Stimulated activated CD8-positive, alpha-beta memory T cell treated with anti-CD3 and anti-CD28 coated beads, Interleukin-12 subunit alpha, Interleukin-12 subunit beta, amount 100 ng/mL, for 24 hours (primary cell): ENCODE results near the gene PALB2.
"Not testable (repeated sequence)": the region's sequence is repeated elsewhere in the genome, so short reads cannot be mapped to it uniquely, and the experiment has no call there.

Source experiments
- DNase-seq: peaks from one replicate; pipeline ENCODE4 v3.0.0-alpha.2; 2020; ENCODE audit errors: extremely low read depth

PALB2 gene

DNA sequence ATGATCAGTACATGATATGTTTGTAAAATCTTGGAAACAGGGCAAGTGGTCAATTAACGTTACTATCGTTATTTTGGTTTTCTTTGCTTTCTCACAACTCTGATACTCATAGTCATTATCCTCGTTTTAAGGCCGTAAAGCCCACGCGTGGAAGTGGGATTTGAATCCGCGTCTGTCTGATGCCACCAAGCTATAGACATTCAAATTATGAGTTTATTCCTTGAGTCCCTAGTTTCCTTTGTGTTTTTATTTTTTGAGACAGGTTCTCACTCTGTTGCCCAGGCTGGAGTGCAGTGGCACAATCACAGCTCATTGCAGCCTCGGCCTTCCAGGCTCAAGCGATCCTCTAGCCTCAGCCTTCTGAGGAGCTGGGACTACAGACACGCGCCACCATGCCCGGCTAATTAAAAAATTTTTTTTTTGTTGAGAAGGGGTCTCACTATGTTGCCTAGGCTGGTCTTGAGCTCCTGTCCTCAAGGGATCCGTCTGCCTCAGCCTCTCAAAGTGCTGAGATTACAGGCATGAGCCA lies 1.2 kb upstream of the PALB2 start:
- no peak for DNase-seq

DNA sequence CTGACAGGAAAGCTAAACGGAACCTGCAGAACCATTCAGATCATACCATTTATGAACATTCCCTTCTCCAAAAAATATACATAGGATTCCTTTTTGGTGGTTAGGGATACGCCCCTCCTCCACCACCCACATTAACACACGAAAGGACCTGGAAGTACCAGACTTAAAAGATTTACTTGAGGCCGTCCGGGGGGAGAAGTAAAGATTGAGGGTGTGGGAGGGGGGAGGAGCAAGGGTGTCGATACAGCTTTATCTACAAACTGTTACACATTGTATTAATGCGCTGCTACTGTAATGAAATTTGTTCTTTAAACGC lies 537 bp downstream of the PALB2 start:
- no peak for DNase-seq

DNA sequence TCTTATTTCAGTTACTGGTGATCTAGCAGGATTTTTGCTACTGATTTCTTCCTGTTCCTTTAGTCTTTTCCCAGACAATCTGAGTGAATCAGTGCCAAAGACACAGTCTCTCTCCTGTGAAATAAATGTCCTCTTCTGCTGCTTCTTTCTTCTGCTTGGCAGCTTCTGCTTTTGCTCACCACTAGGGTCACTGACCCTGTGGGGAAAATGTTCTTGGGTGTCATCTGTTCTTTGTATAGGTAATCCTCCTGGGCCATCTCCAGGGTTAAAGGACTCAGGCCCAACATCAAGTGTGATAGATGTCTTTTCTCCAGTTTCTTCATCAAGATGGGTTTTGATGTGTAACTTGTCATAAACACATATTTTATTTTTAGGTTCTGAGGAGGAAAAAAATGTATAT lies 5.2 kb downstream of the PALB2 start:
- no peak for DNase-seq

DNA sequence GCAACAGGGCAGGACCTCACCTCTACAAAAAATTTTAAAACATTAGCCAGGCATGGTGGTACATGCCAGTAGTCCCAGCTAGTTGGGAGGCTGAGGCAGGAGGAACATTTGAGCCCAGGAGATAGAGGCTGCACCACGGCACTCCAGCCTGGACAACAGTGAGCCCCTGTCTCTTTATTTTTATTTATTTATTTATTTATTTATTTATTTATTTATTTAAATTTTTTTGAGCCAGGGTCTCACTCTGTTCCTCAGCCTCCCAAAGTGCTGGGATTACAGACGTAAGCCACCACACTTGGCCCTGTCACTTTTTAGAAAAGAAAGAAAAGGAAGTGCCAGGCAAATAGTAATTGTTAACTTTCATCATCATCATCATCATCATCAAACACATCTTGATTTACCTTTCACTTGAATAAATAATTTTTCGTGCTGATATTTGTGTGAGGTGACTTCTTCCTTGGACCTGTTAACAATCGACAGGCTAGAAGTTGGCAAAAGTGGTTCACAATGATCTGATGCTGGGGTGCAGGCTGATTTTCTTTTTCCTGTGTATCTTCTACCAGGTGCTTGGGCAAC lies 6.6 kb downstream of the PALB2 start:
- no peak for DNase-seq

DNA sequence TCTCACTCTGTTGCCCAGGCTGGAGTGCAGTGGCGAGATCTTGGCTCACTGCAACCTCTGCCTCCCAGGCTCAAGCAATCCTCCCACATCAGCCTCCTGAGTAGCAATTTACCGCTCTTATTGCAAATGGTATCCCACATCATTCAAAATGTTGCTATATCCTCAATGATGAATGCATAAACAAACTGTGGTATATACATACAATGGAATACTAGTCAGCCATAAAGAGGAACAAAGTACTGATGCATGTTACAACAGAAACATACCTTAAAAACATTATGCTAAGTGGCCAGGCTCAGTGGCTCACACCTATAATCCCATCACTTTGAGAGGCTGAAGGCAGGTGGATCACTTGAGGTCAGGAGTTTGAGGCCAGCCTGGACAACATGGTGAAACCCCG lies 9.2 kb downstream of the PALB2 start:
- not testable (repeated sequence) for DNase-seq

DNA sequence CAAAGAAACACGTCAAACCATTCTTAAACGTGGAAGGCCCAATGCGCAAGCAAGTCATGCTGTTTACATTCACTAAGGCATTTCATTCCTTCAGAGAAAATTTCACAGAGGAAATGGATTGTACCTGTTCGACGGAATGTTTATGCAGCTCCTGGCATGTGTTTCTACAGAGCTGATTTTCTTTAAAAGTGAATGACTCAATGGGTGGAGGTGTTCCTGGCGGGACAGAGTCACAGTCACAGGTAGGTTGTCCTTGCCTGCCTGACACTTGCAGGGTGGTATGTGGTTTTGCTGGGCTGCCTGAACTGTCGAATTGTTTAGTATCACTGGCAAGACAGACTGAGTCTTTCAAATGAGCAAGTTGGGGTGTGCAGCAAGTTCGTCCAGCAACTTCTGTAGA lies 11.6 kb downstream of the PALB2 start:
- no peak for DNase-seq

DNA sequence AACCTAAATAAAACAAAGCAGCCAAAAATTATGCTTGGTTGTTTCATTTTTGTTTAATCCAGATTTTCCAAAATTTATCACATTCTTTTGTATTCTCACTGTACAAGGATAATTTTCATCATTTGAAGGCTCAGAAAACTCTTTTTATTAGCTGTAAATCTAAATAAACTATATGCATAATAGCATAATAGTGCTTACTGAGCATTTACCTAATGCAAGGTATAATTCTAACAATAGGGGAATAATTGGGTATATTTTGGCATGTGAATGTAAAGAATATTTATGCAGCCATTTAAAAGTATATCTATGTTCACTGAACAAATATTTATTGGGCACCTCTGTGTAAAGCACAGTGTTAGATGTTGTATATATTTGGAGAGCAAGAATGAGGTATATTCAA lies 17.0 kb downstream of the PALB2 start:
- no peak for DNase-seq

DNA sequence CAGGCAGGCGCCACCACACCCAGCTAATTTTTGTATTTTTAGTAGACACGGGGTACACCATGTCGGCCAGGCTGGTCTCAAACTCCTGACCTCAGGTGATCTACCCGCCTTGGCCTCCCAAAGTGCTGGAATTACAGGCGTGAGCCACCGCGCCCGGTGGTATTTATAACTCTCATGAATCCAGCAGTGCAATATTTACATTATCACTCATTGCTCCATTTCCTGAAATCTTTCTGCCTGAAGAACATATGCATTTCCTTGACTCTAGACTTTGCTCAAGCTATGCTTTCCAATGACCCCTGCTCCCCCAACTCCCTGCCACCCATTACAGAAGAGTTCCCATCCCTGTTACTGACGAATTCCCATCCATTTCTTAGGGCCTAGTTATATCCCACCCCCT lies 25.3 kb downstream of the PALB2 start:
- no peak for DNase-seq

DNA sequence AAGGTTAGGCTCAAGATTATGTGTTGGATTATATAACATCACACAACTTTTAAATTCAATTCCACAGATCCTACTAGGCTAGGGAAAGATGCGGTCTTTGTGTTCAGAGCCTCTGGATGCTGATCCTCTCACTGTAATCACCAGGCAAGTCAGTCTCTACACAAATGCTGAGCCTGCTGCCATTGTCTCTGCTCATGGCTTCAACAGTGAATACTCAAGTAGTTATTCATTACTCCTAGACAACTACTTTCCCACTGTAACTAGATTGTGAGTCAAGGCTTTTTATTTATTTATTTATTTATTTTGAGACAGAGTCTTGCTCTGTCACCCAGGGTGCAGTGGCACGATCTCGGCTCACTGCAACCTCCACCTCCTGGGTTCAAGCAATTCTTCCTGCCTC lies 29.2 kb downstream of the PALB2 start:
- no peak for DNase-seq

DNA sequence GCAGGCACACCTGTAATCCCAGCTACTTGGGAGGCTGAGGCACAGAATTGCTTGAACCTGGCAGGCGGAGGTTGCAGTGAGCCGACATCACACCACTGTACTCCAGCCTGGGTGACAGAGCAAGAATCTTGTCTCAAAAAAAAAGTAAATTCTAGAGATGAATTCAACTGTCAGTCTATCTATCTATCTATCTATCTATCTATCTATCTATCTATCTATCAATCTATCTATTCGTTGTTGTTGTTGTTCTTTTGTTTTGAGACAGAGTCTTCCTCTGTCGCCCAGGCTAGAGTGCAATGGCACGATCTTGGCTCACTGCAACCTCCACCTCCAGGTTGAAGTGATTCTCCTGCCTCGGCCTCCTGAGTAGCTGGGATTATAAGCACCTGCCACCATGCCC lies 30.2 kb downstream of the PALB2 start:
- not testable (repeated sequence) for DNase-seq

DNA sequence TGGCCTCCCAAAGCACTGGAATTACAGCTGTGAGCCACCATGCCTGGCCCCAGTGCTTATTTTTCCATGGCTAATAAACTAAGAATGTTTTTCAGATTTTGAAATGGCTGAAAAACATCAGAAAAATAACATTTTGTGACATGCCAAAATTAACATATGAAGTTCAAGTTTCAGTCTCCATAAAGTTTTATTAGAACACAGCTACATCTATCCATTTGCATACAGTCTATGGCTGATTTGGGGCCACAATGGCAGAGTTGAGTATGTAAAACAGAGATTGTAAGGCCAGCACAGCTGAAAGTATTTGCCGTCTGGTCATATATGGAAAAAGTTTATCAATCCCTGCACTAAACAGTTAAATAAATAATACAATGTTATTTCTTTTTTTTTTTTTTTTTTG lies 31.2 kb downstream of the PALB2 start:
- no peak for DNase-seq

DNA sequence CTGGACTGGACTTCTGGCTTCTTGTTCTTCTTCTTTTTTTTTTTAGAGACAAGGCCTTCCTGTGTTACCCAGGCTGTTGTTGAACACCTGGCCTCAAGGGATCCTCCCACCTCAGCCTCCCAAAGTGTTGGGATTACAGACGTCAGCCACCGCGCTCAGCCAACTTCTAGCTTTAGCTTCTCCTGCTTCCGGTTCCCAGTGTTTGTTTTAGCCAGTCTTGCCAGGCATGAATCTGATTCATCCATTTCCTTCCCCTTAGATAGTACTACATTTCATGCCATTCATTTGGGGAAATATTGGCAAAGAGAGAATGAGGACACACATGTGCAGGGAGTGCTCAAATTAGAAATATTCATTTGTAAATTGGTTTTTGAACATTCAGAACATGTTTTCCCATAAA lies 32.9 kb downstream of the PALB2 start:
- DNase-seq: no peak

DNA sequence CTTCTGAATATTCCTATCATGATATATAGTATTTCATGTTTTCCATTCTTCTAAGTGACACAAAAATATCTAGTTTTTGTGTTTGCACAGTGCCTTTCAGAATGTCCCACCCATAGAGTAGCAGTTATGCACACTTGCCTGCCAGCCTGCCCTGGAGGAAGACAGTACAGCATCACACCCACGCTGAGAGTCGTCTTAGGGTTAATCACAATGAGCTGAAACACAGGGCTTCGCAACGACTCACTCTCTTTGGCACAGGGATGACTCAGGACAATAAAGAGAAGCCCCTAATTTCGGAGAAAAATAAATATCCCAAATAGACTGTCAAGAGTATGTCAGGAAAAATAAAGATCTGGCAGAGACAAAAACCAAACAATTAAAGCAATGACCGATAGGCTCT lies 33.4 kb downstream of the PALB2 start:
- no peak for DNase-seq

DNA sequence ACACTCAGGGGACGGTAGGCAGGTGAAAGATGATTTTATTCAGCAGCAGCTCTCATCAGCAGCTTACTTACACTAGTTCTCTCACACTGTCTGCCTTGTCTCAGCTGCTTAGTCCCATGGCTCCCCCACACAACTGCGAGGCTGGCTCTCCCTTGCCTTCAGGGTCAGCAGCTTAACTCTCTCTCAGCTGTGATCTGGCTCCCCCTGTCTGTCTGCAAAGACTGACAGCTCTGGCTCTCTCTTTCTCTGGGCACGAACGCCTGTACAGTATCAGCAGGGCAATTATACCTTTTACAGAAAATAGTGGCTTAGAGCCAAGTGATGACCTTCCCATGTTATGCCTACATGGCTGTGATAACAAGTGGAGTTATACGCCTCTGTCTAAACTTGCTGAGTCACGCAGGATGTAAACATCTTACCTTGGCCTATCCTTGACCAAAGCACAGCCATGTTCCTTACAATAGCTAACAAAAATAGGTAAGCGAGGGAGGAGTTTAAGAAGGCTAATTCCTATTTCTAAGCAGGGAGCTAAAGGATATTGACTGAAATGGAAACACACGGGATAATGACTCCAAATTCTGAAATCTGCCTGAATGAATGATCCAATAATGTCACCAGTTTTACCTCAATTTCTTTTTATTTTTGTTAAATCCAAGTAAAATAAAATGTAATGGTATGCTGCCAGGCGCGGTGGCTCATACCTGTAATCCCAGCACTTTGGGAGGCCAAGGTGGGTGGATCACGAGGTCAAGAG lies 43.9 kb downstream of the PALB2 start:
- DNase-seq: no peak

DNA sequence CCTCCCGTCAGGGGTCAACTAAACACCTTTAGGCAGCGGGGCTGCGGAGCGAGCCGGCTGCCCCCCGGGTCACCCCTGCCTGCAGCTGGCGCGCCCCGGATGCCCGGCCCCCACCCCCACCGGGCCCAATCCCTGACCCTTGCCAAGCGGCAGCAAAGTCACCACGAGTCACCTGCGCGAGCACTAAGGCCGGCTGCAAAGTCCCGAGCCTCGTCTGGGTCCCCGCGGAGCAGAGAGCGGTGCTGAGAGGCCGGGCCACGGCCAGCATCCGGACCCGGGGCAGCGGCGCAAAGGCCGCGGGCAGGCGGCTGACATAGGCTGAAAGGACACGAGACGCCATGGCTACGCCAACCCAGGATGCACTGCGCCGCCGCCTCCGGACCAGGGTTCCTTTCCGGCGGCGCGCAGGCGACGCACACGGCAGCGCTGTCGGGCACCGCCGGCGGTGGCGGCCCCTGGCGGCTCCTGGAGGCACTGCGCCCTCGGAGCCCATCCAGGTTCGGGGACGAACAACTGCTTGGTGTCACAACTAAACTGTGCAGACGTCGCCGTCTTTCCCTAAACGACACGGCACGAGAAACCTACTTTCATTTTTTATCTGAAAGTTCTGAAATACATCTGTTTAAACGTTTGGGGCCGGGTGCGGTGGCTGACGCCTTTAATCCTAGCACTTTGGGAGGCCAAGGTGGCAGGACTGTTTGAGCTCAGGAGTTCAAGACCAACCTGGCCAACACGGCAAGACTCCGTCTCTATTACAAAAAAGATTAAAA lies 45.0 kb downstream of the PALB2 start, which contains the start of gene NDUFAB1:
Gene NDUFAB1 (minus strand): TSS at position 366 of the 770 bp plus-strand sequence. CDS start 26 bp downstream, at position 340.
- peak; percentile 78 for DNase-seq

DNA sequence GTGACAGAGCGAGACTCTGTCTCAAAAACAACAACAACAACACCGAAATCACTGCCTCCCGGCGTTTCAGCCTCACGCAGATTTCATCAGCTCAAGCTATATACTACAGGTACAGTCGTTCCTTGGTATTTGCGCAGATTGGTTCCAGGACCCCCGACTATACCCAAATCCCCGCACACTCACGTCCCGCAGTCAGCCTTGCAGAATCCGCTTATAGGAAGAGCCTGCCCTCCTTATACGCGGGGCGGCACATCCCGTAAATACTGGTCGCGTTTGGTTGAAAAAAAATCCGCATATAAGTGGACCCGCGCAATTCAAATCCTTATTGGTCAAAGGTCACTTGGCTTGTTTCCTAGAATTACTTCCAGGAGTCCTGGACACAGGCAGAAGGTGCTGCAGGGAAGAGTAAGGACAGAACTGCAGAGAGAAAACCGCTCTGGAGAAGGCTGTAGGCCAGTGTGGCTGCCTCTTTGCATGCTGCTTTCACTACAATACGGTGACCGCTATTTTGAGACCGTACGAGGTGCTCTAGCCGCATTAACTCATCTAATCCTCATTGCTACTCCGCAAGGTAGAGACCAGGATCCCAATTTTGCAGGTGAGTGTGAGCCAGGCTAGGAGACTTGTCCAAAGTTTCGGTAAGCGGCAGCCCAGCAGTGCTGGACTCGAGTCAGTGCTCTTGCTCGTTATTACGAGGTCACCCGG lies 45.7 kb downstream of the PALB2 start:
- DNase-seq: no peak

DNA sequence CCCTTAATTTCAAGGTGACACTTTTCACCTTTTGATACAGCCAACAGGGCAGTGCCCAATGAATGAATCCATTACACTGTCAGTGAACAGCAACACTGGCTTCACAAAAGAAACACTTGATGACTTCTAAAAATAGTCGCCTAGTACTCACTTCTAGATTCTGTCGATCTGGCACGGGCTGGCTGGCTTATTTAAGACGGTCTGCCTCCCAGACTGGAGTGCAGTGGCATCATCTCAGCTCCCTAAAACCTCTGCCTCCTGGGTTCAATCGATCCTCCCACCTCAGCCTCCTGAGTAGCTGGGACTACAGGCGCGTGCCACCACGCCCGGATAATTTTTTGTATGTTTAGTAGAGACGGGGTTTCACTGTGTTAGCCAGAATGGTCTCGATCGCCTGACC lies 46.9 kb downstream of the PALB2 start:
- no peak for DNase-seq

DNA sequence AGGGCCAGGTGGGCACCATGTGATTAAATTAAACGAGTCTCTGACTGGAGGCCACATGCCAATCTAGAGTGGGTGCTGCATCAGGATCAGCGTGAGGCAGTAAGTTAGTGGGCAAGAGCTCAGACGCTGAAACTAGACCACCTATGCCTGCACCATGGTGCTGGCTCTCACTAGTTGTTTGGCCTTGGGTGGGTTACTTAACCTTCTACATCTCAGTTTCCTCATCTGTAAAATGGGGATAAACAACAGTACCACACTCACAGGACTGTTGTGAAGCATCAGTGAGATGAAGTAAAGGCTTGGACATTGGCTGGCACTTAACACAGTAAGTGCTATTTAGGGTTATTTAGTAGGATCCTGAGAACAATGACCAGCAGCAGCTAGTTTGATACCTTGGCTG lies 50.9 kb downstream of the PALB2 start:
- DNase-seq: no peak

DNA sequence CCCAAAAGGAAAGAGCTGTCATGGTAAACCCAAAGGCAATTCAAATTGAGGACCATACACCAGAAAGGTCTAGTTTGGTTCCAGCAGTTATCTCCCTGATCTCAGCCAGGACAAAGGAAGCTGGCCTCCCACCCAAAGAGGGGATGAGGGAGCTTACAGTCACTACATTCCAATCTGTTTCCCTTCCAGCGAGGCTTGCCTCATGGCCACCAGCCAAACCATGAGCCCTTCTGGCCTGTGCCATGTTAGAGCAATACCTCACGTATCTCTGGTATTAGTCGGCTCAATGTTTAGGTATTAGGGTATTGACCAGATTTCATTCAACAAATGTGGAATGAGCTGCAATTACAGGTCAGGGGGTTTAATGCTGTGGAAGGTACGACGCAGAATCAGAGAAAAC lies 53.4 kb downstream of the PALB2 start:
- DNase-seq: no peak

DNA sequence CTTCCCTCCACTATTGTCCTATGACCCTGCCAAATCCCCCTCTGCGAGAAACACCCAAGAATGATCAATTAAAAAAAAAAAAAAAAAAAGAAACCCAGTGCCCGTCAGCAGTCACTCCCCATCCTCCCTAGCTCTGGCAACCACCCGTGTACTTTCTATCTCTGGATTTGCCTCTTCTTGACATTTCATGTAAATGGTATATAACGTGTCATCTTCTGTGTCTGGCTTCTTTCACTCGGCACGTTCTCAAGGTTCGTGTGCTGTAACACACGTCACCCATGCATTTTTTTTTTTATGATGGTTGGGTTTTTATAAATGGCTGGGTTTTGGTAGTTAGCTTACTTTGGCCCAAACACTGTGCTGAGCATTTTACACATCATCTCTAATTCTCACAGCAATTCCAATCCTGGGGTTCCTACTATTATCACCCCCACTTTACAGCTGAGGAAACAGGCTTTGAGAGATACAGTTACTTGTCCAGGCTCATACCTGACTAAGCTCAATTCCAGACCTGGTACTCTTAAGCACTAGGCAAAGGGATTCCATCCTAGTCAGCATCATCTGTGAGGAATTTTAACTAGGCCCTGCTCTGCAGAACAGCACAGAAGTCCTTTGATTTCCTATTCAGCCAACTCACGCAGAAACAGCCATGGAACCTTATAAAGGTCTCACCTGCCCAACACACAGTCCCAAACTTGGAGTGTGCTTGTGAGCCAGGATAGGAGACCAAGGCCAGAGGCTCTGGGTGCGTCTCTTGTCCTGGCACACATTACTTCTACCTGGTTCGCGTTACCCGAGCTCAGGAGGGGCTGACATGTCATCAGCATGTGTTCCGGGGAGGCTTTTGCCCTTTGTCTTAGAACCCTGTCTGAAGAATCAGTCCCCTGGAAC lies 56.7 kb downstream of the PALB2 start:
- DNase-seq: no peak

DNA sequence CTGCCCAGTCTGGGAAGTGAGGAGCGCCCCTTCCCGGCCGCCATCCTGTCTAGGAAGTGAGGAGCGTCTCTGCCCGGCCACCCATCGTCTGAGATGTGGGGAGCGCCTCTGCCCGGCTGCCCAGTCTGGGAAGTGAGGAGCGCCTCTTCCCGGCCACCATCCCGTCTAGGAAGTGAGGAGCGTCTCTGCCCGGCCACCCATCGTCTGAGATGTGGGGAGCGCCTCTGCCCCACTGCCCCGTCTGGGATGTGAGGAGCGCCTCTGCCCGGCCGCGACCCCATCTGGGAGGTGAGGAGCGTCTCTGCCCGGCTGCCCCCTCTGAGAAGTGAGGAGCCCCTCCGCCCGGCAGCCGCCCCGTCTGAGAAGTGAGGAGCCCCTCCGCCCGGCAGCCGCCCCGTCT lies 57.8 kb downstream of the PALB2 start:
- DNase-seq: not testable (repeated sequence)
